Occipital lobe (tissue), 2 donors: ENCODE data around the gene STAC. TPM values are rescaled to one million over a fixed set of nuclear protein-coding genes. Genes with fewer than 3 reads are reported as not detected.
"Not testable (repeated sequence)": the region's sequence is repeated elsewhere in the genome, so short reads cannot be mapped to it uniquely, and the experiment has no call there.

Source experiments
- DNase-seq: peaks from one replicate; lab custom pipeline; 2025; lab: John Stamatoyannopoulos, UW
- total RNA-seq: library from RNA; depleted of rRNA; stranded (reverse); fragments of >200 nt; gene quantifications from one replicate; pipeline ENCODE4 v1.2.3, GENCODE V29; 2014

STAC gene
- total RNA-seq, 1 donor from 2014 or later: 12.8 TPM

GRCh38 chr3:36416599-36416998, 36.3 kb downstream of the STAC start:
- no peak for DNase-seq

GRCh38 chr3:36417237-36417636, 36.9 kb downstream of the STAC start:
- DNase-seq: no peak

GRCh38 chr3:36418296-36418695, 38.0 kb downstream of the STAC start:
- DNase-seq: no peak

- DNase-seq: no peak
These were observed 48.1 kb downstream of the STAC start for GRCh38 chr3:36428445-36428844.

- no peak for DNase-seq
These were observed 49.7 kb downstream of the STAC start for GRCh38 chr3:36429986-36430485.

GRCh38 chr3:36433511-36433910, 53.2 kb downstream of the STAC start:
- DNase-seq: no peak

- DNase-seq: no peak
These were observed 54.6 kb downstream of the STAC start for GRCh38 chr3:36434687-36435426.

- DNase-seq: no peak
These were observed 62.9 kb downstream of the STAC start for GRCh38 chr3:36443028-36443686.

GRCh38 chr3:36444909-36445308, 64.6 kb downstream of the STAC start:
- no peak for DNase-seq

GRCh38 chr3:36446276-36446675, 66.0 kb downstream of the STAC start:
- DNase-seq: no peak

- no peak for DNase-seq
These were observed 66.8 kb downstream of the STAC start for GRCh38 chr3:36447061-36447460.

- no peak for DNase-seq
These were observed 71.5 kb downstream of the STAC start for GRCh38 chr3:36451816-36452215.

- DNase-seq: not testable (repeated sequence)
These were observed 72.9 kb downstream of the STAC start for GRCh38 chr3:36453213-36453612.

- DNase-seq: not testable (repeated sequence)
These were observed 73.6 kb downstream of the STAC start for GRCh38 chr3:36453896-36454295.

- DNase-seq: no peak
These were observed 75.1 kb downstream of the STAC start for GRCh38 chr3:36455406-36455805.

GRCh38 chr3:36456784-36457183, 76.5 kb downstream of the STAC start:
- no peak for DNase-seq

GRCh38 chr3:36457667-36458066, 77.4 kb downstream of the STAC start:
- no peak for DNase-seq

GRCh38 chr3:36459177-36459576, 78.9 kb downstream of the STAC start:
- DNase-seq: no peak

- no peak for DNase-seq
These were observed 81.3 kb downstream of the STAC start for GRCh38 chr3:36461597-36461996.

GRCh38 chr3:36472045-36472444, 91.7 kb downstream of the STAC start:
- not testable (repeated sequence) for DNase-seq

GRCh38 chr3:36475558-36475957, 95.3 kb downstream of the STAC start:
- no peak for DNase-seq

- no peak for DNase-seq
These were observed 96.1 kb downstream of the STAC start for GRCh38 chr3:36476286-36476942.
